B cell (primary cell): ENCODE data around the gene TP53I13. TPM values are rescaled to one million over a fixed set of nuclear protein-coding genes. Genes with fewer than 3 reads are reported as not detected.

Experiments
- ATAC-seq: fragments of 200-7000 bp; cut with Tn5 transposase; one replicate; pipeline ENCODE4 v1.10.0; 2021; ENCODE audit warnings: low read depth, mild to moderate bottlenecking, moderate number of reproducible peaks, moderate library complexity
- CTCF ChIA-PET: fragments of 350-600 bp; sonication (Branson Sonifier 250); formaldehyde crosslinking; loops from one replicate; lab custom pipeline; 2021; ENCODE audit warnings: antibody characterized with exemption, inconsistent platforms; lab: Charles Lee
- POLR2A ChIA-PET: fragments of 350-600 bp; sonication (Branson Sonifier 250); formaldehyde crosslinking; loops from one replicate; lab custom pipeline; 2021; ENCODE audit warnings: antibody characterized with exemption; lab: Charles Lee
- DNase-seq: peaks from one replicate; pipeline ENCODE4 v3.0.0; 2013
- H2AFZ ChIP-seq: 2 replicates; pipeline ENCODE4 v1.6.1; 2012; ENCODE audit warnings: mild to moderate bottlenecking, low read depth, low read length; ENCODE audit not compliant: insufficient read depth, poor library complexity, severe bottlenecking
- H3K27ac ChIP-seq, 2 donors: 1 replicate in 1 of 2; 2 replicates in 1 of 2; pipeline ENCODE4 v1.5.1; 2012 to 2013; ENCODE audit warnings: low read length in 2 of 2, mild to moderate bottlenecking in 2 of 2, moderate library complexity in 1 of 2
- H3K27me3 ChIP-seq, 4 experiments: fragments of 200-600 bp in 1 of 4; sonication (generic) in 1 of 4; replicated peaks in 1 of 4; 1 replicate in 2 of 4; 2 replicates in 2 of 4; pipeline versions ENCODE4 v1.6.1 to v1.7.0; 2013 to 2016; ENCODE audit warnings: low read length in 3 of 4, mild to moderate bottlenecking in 2 of 4, mixed read lengths in 1 of 4, moderate library complexity in 1 of 4; ENCODE audit not compliant: insufficient read depth in 4 of 4, control insufficient read depth in 3 of 4; ENCODE audit errors: control extremely low read depth in 1 of 4
- H3K36me3 ChIP-seq, 2 experiments: replicated peaks in 1 of 2; 1 replicate in 1 of 2; 2 replicates in 1 of 2; pipeline versions ENCODE4 v1.6.1 to v1.7.1; 2013; ENCODE audit warnings: low read length in 1 of 2; ENCODE audit not compliant: insufficient read depth in 2 of 2, control insufficient read depth in 1 of 2; ENCODE audit errors: control extremely low read depth in 1 of 2, extremely low read depth in 1 of 2
- H3K4me1 ChIP-seq, 2 donors: fragments of 200-600 bp in 1 of 2; sonication (generic) in 1 of 2; 1 replicate in 1 of 2; 2 replicates in 1 of 2; pipeline versions ENCODE4 v1.5.1 to v1.6.1; 2013 to 2017; ENCODE audit warnings: low read length in 2 of 2; ENCODE audit not compliant: control insufficient read depth in 2 of 2, insufficient read depth in 2 of 2
- H3K4me2 ChIP-seq: replicated peaks from 2 replicates; pipeline ENCODE3; 2012; ENCODE audit warnings: mild to moderate bottlenecking, low read depth, low read length; ENCODE audit not compliant: poor library complexity, severe bottlenecking
- H3K4me3 ChIP-seq, 5 experiments: fragments of 200-600 bp in 1 of 5; sonication (generic) in 1 of 5; 1 replicate in 3 of 5; 2 replicates in 2 of 5; pipeline versions ENCODE4 v1.5.1 to v1.7.0; 2011 to 2016; ENCODE audit warnings: low read length in 4 of 5, mild to moderate bottlenecking in 4 of 5, low read depth in 2 of 5, control low read depth in 1 of 5, moderate library complexity in 1 of 5; ENCODE audit not compliant: insufficient read depth in 1 of 5; ENCODE audit errors: control extremely low read depth in 1 of 5, extremely low read depth in 1 of 5
- H3K79me2 ChIP-seq: fragments of 200-600 bp; sonication (generic); one replicate; pipeline ENCODE4 v1.6.0; 2016; ENCODE audit warnings: low read length; ENCODE audit not compliant: control insufficient read depth, insufficient read depth
- H3K9ac ChIP-seq: fragments of 200-600 bp; sonication (generic); 2 replicates; pipeline ENCODE4 v1.6.1; 2017; ENCODE audit warnings: mild to moderate bottlenecking, low read length, moderate library complexity
- H3K9me3 ChIP-seq, 3 donors: one replicate each; pipeline versions ENCODE4 v1.6.1 to v1.7.1; 2013; ENCODE audit warnings: low read length in 2 of 3; ENCODE audit not compliant: control insufficient read depth in 2 of 3, insufficient read depth in 1 of 3; ENCODE audit errors: control extremely low read depth in 1 of 3
- H4K20me1 ChIP-seq: 2 replicates; pipeline ENCODE4 v1.6.0; 2012; ENCODE audit warnings: mild to moderate bottlenecking, low read length; ENCODE audit not compliant: insufficient read depth, control insufficient read depth, poor library complexity, severe bottlenecking
- H3K27ac Mint-ChIP-seq: one replicate; pipeline ENCODE4 v1.8.0; 2021; ENCODE audit warnings: mixed read lengths
- H3K27me3 Mint-ChIP-seq: one replicate; pipeline ENCODE4 v1.8.0; 2021; ENCODE audit warnings: mixed read lengths
- H3K4me1 Mint-ChIP-seq: one replicate; pipeline ENCODE4 v1.8.0; 2021; ENCODE audit warnings: mixed read lengths
- H3K4me3 Mint-ChIP-seq: one replicate; pipeline ENCODE4 v1.8.0; 2021; ENCODE audit warnings: mixed read lengths
- H3K9me3 Mint-ChIP-seq: one replicate; pipeline ENCODE4 v1.8.0; 2022; ENCODE audit warnings: mixed read lengths; ENCODE audit not compliant: insufficient read depth
- CTCF ChIP-seq: fragments of 200-600 bp; IDR thresholded peaks from one replicate; pipeline ENCODE4 v1.8.0; 2022; ENCODE audit warnings: antibody characterized with exemption, mild to moderate bottlenecking
- EZH2 ChIP-seq: IDR thresholded peaks from 2 replicates; pipeline ENCODE4 v1.6.1; 2012; ENCODE audit warnings: borderline replicate concordance, low read depth, mild to moderate bottlenecking, moderate library complexity, low read length; ENCODE audit not compliant: insufficient read depth, poor library complexity, severe bottlenecking
- WGBS: methylation state at CpG from one replicate; pipeline ENCODE4 v1.1.5; 2013; ENCODE audit warnings: missing lambda C conversion rate; ENCODE audit not compliant: insufficient coverage; 5-methylcytosine and 5-hydroxymethylcytosine counted together
- intact Hi-C: fragments of 100-400 bp; cut with micrococcal nuclease; formaldehyde crosslinking; loops from one replicate; pipeline ENCODE4 v1.10.0; 2022
- polyA plus RNA-seq: library from polyadenylated mRNA; depleted of rRNA; stranded (reverse); fragments of >200 nt; gene quantifications from 2 replicates; pipeline ENCODE4 v1.2.3, GENCODE V29; 2012
- total RNA-seq, 2 donors: library from RNA; stranded (reverse); fragments of 120-200 nt in 1 of 2; gene quantifications; 1 replicate in 1 of 2; 2 replicates in 1 of 2; pipeline versions ENCODE4 v1.2.3 to v1.2.4, GENCODE V29; 2013 to 2022

TP53I13 gene
- total and polyA plus RNA-seq, 2 donors (not counting 1 experiment from before 2014, with no cell fraction given) = 224 to 287 TPM

- Histone ChIP-seq H3K9me3 (no peaks in the 10 kb centered on the region), H2AFZ (no peak overlapping the region), H3K9ac (no peak overlapping the region), H3K27ac (no peak overlapping the region), H3K79me2 (peaks cover 23% of the 10 kb centered on the region), H4K20me1 (peaks cover 48% of the 10 kb centered on the region), H3K36me3 (peaks cover 0 to 66% of the 10 kb centered on the region in 2 experiments), H3K27me3 (no peaks in the 10 kb centered on the region), H3K4me2 (no peak overlapping the region), H3K4me3 (no peak overlapping the region), H3K4me1 (peaks cover 9 to 24% of the 10 kb centered on the region in 2 donors)
- Mint-ChIP-seq H3K27ac (no peak overlapping the region), H3K4me3 (no peak overlapping the region), H3K27me3 (no peaks in the 10 kb centered on the region), H3K9me3 (no peaks in the 10 kb centered on the region), H3K4me1 (peaks cover 14% of the 10 kb centered on the region)
- POLR2A ChIA-PET = no interaction called here
- 96% methylated on average over 37 of the region's 37 CpGs for WGBS
- CTCF ChIA-PET = interaction anchor here (0.6 to 24.3 kb wide), 13 partner anchors 9 to 517 kb away, joined by 3 to 336 read pairs (median 4); partner anchors contain the start of genes ABHD15 and ANKRD13B
- DNase-seq = no peak
- ATAC-seq = no peak
- TF ChIP-seq CTCF = no peak
- TF ChIP-seq EZH2 = no peak
- intact Hi-C loops = no loop called here
Observed at GRCh38 chr17:29576214-29577000, 7.9 kb downstream of the TP53I13 start.

GRCh38 chr17:29577001-29577370 is 8.5 kb downstream of the TP53I13 start:
- Histone ChIP-seq H3K4me1 (peaks cover 9 to 24% of the 10 kb centered on the region in 2 donors), H3K4me2 (no peak overlapping the region), H3K9ac (no peak overlapping the region), H3K79me2 (peaks cover 23% of the 10 kb centered on the region), H4K20me1 (peaks cover 48% of the 10 kb centered on the region), H3K36me3 (peaks cover 0 to 71% of the 10 kb centered on the region in 2 experiments), H2AFZ (no peak overlapping the region), H3K27me3 (no peaks in the 10 kb centered on the region), H3K9me3 (no peaks in the 10 kb centered on the region), H3K27ac (no peak overlapping the region), H3K4me3 (no peak overlapping the region)
- DNase-seq (no peak), ATAC-seq (no peak)
- Mint-ChIP-seq H3K27ac (no peak overlapping the region), H3K9me3 (no peaks in the 10 kb centered on the region), H3K4me1 (peaks cover 14% of the 10 kb centered on the region), H3K27me3 (no peaks in the 10 kb centered on the region), H3K4me3 (no peak overlapping the region)
- CTCF ChIA-PET = interaction anchor here (0.6 to 24.3 kb wide), 10 partner anchors 9 to 516 kb away, joined by 3 to 336 read pairs (median 4); partner anchors contain the start of genes ABHD15 and ANKRD13B
- 96% methylated on average over 9 of the region's 9 CpGs for WGBS
- POLR2A ChIA-PET = no interaction called here
- no peak for TF ChIP-seq EZH2
- TF ChIP-seq CTCF = no peak
- intact Hi-C loops = no loop called here
